ENCODE data around the gene PALB2. TPM values are rescaled to one million over a fixed set of nuclear protein-coding genes. Genes with fewer than 3 reads are reported as not detected.
"Not testable (repeated sequence)": the region's sequence is repeated elsewhere in the genome, so short reads cannot be mapped to it uniquely, and the experiment has no call there.

The PALB2 gene
- total RNA-seq, 3 donors from 2014 or later: 10.4 to 18.6 (median 10.5) TPM

- no peak for DNase-seq (ENCODE audit: low spot score in 2 of 2)
- Histone ChIP-seq H3K4me1 (peaks cover 4 to 7% of the 10 kb centered on the region in 2 donors), H3K36me3 (no peaks in the 10 kb centered on the region), H3K27me3 (no peaks in the 10 kb centered on the region), H3K4me3 (no peak overlapping the region), H3K9me3 (no peaks in the 10 kb centered on the region), H3K27ac (no peak overlapping the region)
- TF ChIP-seq CTCF (IDR thresholded peaks at IDR 0.05) (no peak), POLR2AphosphoS5 (IDR thresholded peaks at IDR 0.05) (no peak), POLR2A (IDR thresholded peaks at IDR 0.05) (no peak)
- intact Hi-C loops (cut with DNase I; ENCODE audit: low total_unique reads): no loop called here
Measured at GRCh38 chr16:23590181-23590580, 50.9 kb downstream of the PALB2 start.

GRCh38 chr16:23587726-23588125 is 53.4 kb downstream of the PALB2 start:
- H3K4me3 ChIP-seq: no peak overlapping the region
- DNase-seq (ENCODE audit: low spot score in 2 of 2): no peak
- H3K4me1 ChIP-seq: no peaks in the 10 kb centered on the region
- H3K9me3 ChIP-seq: no peaks in the 10 kb centered on the region
- no peaks in the 10 kb centered on the region for H3K27me3 ChIP-seq
- intact Hi-C loops (cut with DNase I; ENCODE audit: low total_unique reads): no loop called here
- TF ChIP-seq POLR2A (IDR thresholded peaks at IDR 0.05) (no peak), CTCF (IDR thresholded peaks at IDR 0.05) (no peak), POLR2AphosphoS5 (IDR thresholded peaks at IDR 0.05) (no peak)
- H3K36me3 ChIP-seq: peaks cover 8% of the 10 kb centered on the region
- H3K27ac ChIP-seq: no peak overlapping the region

- no peak for TF ChIP-seq POLR2AphosphoS5 (IDR thresholded peaks at IDR 0.05)
- no peak for TF ChIP-seq POLR2A (IDR thresholded peaks at IDR 0.05)
- no peak for TF ChIP-seq CTCF (IDR thresholded peaks at IDR 0.05)
- H3K4me1 ChIP-seq: no peaks in the 10 kb centered on the region
- H3K36me3 ChIP-seq: peaks cover 8% of the 10 kb centered on the region
- no peaks in the 10 kb centered on the region for H3K27me3 ChIP-seq
- no peak overlapping the region for H3K4me3 ChIP-seq
- no peak overlapping the region for H3K27ac ChIP-seq
- DNase-seq (ENCODE audit: low spot score in 2 of 2): no peak
- intact Hi-C loops (cut with DNase I; ENCODE audit: low total_unique reads): no loop called here
- no peaks in the 10 kb centered on the region for H3K9me3 ChIP-seq
Measured at GRCh38 chr16:23584186-23585076, 56.7 kb downstream of the PALB2 start.

GRCh38 chr16:23583271-23583670 is 57.8 kb downstream of the PALB2 start:
- not testable (repeated sequence) for DNase-seq (ENCODE audit: low spot score in 2 of 2); H3K27ac ChIP-seq

GRCh38 chr16:23581764-23582163 is 59.3 kb downstream of the PALB2 start:
- DNase-seq (ENCODE audit: low spot score in 2 of 2): no peak
- Histone ChIP-seq H3K9me3 (no peaks in the 10 kb centered on the region), H3K4me3 (no peak overlapping the region), H3K27me3 (no peaks in the 10 kb centered on the region), H3K27ac (no peak overlapping the region), H3K4me1 (no peaks in the 10 kb centered on the region), H3K36me3 (peaks cover 8% of the 10 kb centered on the region)
- intact Hi-C loops (cut with DNase I; ENCODE audit: low total_unique reads): no loop called here
- TF ChIP-seq POLR2AphosphoS5 (IDR thresholded peaks at IDR 0.05) (no peak), POLR2A (IDR thresholded peaks at IDR 0.05) (no peak), CTCF (IDR thresholded peaks at IDR 0.05) (no peak)

More at GRCh38 chr16:23583271-23583670, 57.8 kb downstream of the PALB2 start:
- H3K36me3 ChIP-seq; H3K27me3 ChIP-seq; H3K9me3 ChIP-seq; H3K4me3 ChIP-seq; intact Hi-C loops (cut with DNase I; ENCODE audit: low total_unique reads); H3K4me1 ChIP-seq: not testable (repeated sequence)

Data from breast epithelium (tissue), 4 donors.